Neural progenitor cell (in vitro differentiated cells): ENCODE measurements around the gene FAM72D.
"Not testable (repeated sequence)": the region's sequence is repeated elsewhere in the genome, so short reads cannot be mapped to it uniquely, and the experiment has no call there.

Experiments used
- CTCF ChIP-seq: fragments of 200-600 bp; sonication (generic); IDR thresholded peaks from 2 replicates; pipeline ENCODE4 v1.5.1; 2017; ENCODE audit warnings: antibody characterized with exemption, mild to moderate bottlenecking
- EZH2 ChIP-seq: fragments of 200-600 bp; sonication (generic); IDR thresholded peaks from 2 replicates; pipeline ENCODE4 v1.6.1; 2017; ENCODE audit warnings: antibody characterized with exemption, mild to moderate bottlenecking, moderate library complexity

DNA sequence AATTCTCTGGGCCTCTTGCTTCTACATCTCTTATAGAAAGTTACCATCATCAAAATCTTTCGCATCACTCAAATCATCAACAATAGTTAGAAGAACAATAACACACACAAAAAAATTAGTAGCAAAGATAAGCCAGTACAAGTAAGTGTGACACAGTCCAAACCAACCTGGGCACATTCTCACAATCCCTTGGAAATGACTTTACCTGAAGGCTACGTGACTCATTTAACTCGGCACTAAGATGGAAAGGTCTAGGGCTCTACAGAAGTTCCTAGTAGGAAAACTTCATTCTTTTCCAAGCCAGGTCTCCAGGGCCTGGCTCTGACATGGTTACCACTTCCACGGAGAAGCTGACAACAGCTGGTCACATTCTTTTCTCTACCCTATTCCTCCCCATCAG lies 42.3 kb upstream of the FAM72D start:
- TF ChIP-seq CTCF, EZH2: not testable (repeated sequence)
